Karpas-422 (cell line): ENCODE results near the gene ILK. TPM values are rescaled to one million over a fixed set of nuclear protein-coding genes. Genes with fewer than 3 reads are reported as not detected.

ENCODE experiments used
- DNase-seq: peaks from one replicate; pipeline ENCODE4 v3.0.0-alpha.2; 2015
- H2AFZ ChIP-seq: fragments of 200-600 bp; sonication (generic); 2 replicates; pipeline ENCODE4 v1.6.1; 2014; ENCODE audit warnings: antibody characterized with exemption, low read length, mixed read lengths
- H3K27ac ChIP-seq: fragments of 200-600 bp; sonication (generic); 2 replicates; pipeline ENCODE4 v1.5.1; 2014; ENCODE audit warnings: mild to moderate bottlenecking, low read length, moderate library complexity
- H3K27me3 ChIP-seq: fragments of 200-600 bp; sonication (generic); 2 replicates; pipeline ENCODE4 v1.6.1; 2014; ENCODE audit warnings: low read length, mixed read lengths
- H3K36me3 ChIP-seq: fragments of 200-600 bp; sonication (generic); 2 replicates; pipeline ENCODE4 v1.6.1; 2014; ENCODE audit warnings: low read length, mixed read lengths; ENCODE audit not compliant: insufficient read depth
- H3K4me1 ChIP-seq: fragments of 200-600 bp; sonication (generic); 2 replicates; pipeline ENCODE4 v1.6.1; 2014; ENCODE audit warnings: mild to moderate bottlenecking, low read length, mixed read lengths
- H3K4me2 ChIP-seq: fragments of 200-600 bp; sonication (generic); 2 replicates; pipeline ENCODE4 v1.6.1; 2014; ENCODE audit warnings: low read length, low read depth, mild to moderate bottlenecking; ENCODE audit not compliant: poor library complexity, severe bottlenecking
- H3K4me3 ChIP-seq: fragments of 200-600 bp; sonication (generic); 2 replicates; pipeline ENCODE4 v1.5.1; 2014; ENCODE audit warnings: mild to moderate bottlenecking, antibody characterized with exemption, low read length, mixed read lengths
- H3K79me2 ChIP-seq: fragments of 200-600 bp; sonication (generic); 2 replicates; pipeline ENCODE4 v1.6.1; 2014; ENCODE audit warnings: mild to moderate bottlenecking, low read length, mixed read lengths
- H3K9ac ChIP-seq: fragments of 200-600 bp; sonication (generic); 2 replicates; pipeline ENCODE4 v1.6.0; 2014; ENCODE audit warnings: low read length
- H3K9me2 ChIP-seq: fragments of 200-600 bp; sonication (generic), shearing (Covaris generic); replicated peaks from 2 replicates; pipeline ENCODE4 v1.6.0; 2014; ENCODE audit warnings: mild to moderate bottlenecking, low read length, moderate library complexity; ENCODE audit not compliant: insufficient read depth
- H3K9me3 ChIP-seq: fragments of 300-700, 200-600 bp; sonication (generic); 2 replicates; pipeline ENCODE4 v1.6.1; 2014; ENCODE audit warnings: low read length, mixed read lengths
- H4K20me1 ChIP-seq: fragments of 200-600 bp; sonication (generic); 2 replicates; pipeline ENCODE4 v1.6.1; 2014; ENCODE audit warnings: mild to moderate bottlenecking, antibody characterized with exemption, low read length, low read depth; ENCODE audit not compliant: insufficient read depth
- total RNA-seq: library from RNA; depleted of rRNA; stranded (reverse); fragments of >200 nt; shearing (Covaris generic); gene quantifications from 2 replicates; pipeline ENCODE4 v1.2.3, GENCODE V29; 2014; ENCODE audit warnings: low replicate concordance; rRNA removed

Gene ILK
- total RNA-seq = 48.6 and 65.6 TPM in 2 replicates

GRCh38 chr11:6603287-6604080 is at the start of gene ILK, which contains the start of gene RRP8:
Gene ILK, plus strand, starts transcription at chr11:6603774. Its CDS starts 498 bp downstream, at chr11:6604272.
Gene RRP8, minus strand, starts transcription at chr11:6603616. Its CDS starts 114 bp downstream, at chr11:6603502.
- H3K27ac ChIP-seq = peak within 1 kb of the TSS; percentile 57
- peak within 1 kb of the TSS; percentile 96 for H3K4me2 ChIP-seq
- H3K27me3 ChIP-seq = no peaks in the 10 kb centered on the region
- peaks cover 93% of the 10 kb centered on the region for H3K79me2 ChIP-seq
- peak; percentile 96 for DNase-seq
- H3K4me3 ChIP-seq = peak within 1 kb of the TSS; percentile 96
- peak within 1 kb of the TSS; percentile 85 for H2AFZ ChIP-seq
- peaks cover 50% of the 10 kb centered on the region for H3K4me1 ChIP-seq
- H3K36me3 ChIP-seq = peaks cover 28% of the 10 kb centered on the region
- H3K9ac ChIP-seq = peak within 1 kb of the TSS; percentile 90
- H4K20me1 ChIP-seq = peaks cover 19% of the 10 kb centered on the region; the same call in 1 of the 2 replicates
- H3K9me2 ChIP-seq = no peaks in the 10 kb centered on the region
- H3K9me3 ChIP-seq = no peaks in the 10 kb centered on the region

GRCh38 chr11:6554828-6555706 is 48.5 kb upstream of the ILK start:
- H3K9me2 ChIP-seq = no peaks in the 10 kb centered on the region
- no peak overlapping the region for H3K9ac ChIP-seq
- H3K36me3 ChIP-seq = no peaks in the 10 kb centered on the region
- no peaks in the 10 kb centered on the region for H4K20me1 ChIP-seq
- no peak overlapping the region for H2AFZ ChIP-seq
- H3K4me1 ChIP-seq = no peaks in the 10 kb centered on the region
- H3K4me3 ChIP-seq = no peak overlapping the region
- H3K4me2 ChIP-seq = no peak overlapping the region
- no peak for DNase-seq
- H3K9me3 ChIP-seq = no peaks in the 10 kb centered on the region
- H3K79me2 ChIP-seq = no peaks in the 10 kb centered on the region; the same call in 1 of the 2 replicates
- H3K27me3 ChIP-seq = no peaks in the 10 kb centered on the region
- no peak overlapping the region for H3K27ac ChIP-seq

- Histone ChIP-seq H2AFZ (no peak overlapping the region), H3K9ac (no peak overlapping the region), H3K27me3 (no peaks in the 10 kb centered on the region), H3K9me2 (no peaks in the 10 kb centered on the region), H3K9me3 (no peaks in the 10 kb centered on the region), H3K79me2 (no peaks in the 10 kb centered on the region), H3K4me1 (no peaks in the 10 kb centered on the region), H3K4me2 (no peak overlapping the region), H3K36me3 (no peaks in the 10 kb centered on the region), H3K4me3 (no peak overlapping the region), H4K20me1 (no peaks in the 10 kb centered on the region), H3K27ac (no peak overlapping the region)
- DNase-seq = no peak
Observed at GRCh38 chr11:6556139-6556949, 47.2 kb upstream of the ILK start.

- Histone ChIP-seq H3K9ac (no peak overlapping the region), H3K36me3 (no peaks in the 10 kb centered on the region)
- no peak for DNase-seq
Observed at GRCh38 chr11:6557063-6557462, 46.5 kb upstream of the ILK start.

GRCh38 chr11:6557761-6558674 is 45.6 kb upstream of the ILK start:
- Histone ChIP-seq H3K4me1 (no peaks in the 10 kb centered on the region), H4K20me1 (no peaks in the 10 kb centered on the region), H3K9me3 (no peaks in the 10 kb centered on the region), H3K27ac (no peak overlapping the region), H3K9ac (no peak overlapping the region), H2AFZ (no peak overlapping the region), H3K79me2 (no peaks in the 10 kb centered on the region), H3K27me3 (no peaks in the 10 kb centered on the region), H3K9me2 (no peaks in the 10 kb centered on the region), H3K36me3 (no peaks in the 10 kb centered on the region), H3K4me3 (no peak overlapping the region), H3K4me2 (no peak overlapping the region)
- DNase-seq = no peak

More at GRCh38 chr11:6557063-6557462, 46.5 kb upstream of the ILK start:
- H3K9me3 ChIP-seq = no peaks in the 10 kb centered on the region
- H4K20me1 ChIP-seq = no peaks in the 10 kb centered on the region
- H3K4me3 ChIP-seq = no peak overlapping the region
- H3K9me2 ChIP-seq = no peaks in the 10 kb centered on the region
- H3K4me1 ChIP-seq = no peaks in the 10 kb centered on the region
- no peak overlapping the region for H3K4me2 ChIP-seq
- H3K27me3 ChIP-seq = no peaks in the 10 kb centered on the region
- H3K79me2 ChIP-seq = no peaks in the 10 kb centered on the region
- H3K27ac ChIP-seq = no peak overlapping the region
- H2AFZ ChIP-seq = no peak overlapping the region

- H3K9me2 ChIP-seq = no peaks in the 10 kb centered on the region
- no peaks in the 10 kb centered on the region for H3K36me3 ChIP-seq
- no peaks in the 10 kb centered on the region for H3K27me3 ChIP-seq
- no peak for DNase-seq
- no peaks in the 10 kb centered on the region for H3K4me1 ChIP-seq
- no peaks in the 10 kb centered on the region for H3K79me2 ChIP-seq
- H4K20me1 ChIP-seq = no peaks in the 10 kb centered on the region
- H3K4me3 ChIP-seq = no peak overlapping the region
- H3K9me3 ChIP-seq = no peaks in the 10 kb centered on the region
- no peak overlapping the region for H3K9ac ChIP-seq
- no peak overlapping the region for H3K4me2 ChIP-seq
- no peak overlapping the region for H2AFZ ChIP-seq
- H3K27ac ChIP-seq = no peak overlapping the region
Observed at GRCh38 chr11:6559369-6559768, 44.2 kb upstream of the ILK start.

GRCh38 chr11:6561288-6561687 is 42.3 kb upstream of the ILK start:
- no peak for DNase-seq
- no peaks in the 10 kb centered on the region for H3K27me3 ChIP-seq
- H3K9ac ChIP-seq = no peak overlapping the region
- H3K36me3 ChIP-seq = no peaks in the 10 kb centered on the region
- H3K4me1 ChIP-seq = no peaks in the 10 kb centered on the region
- no peaks in the 10 kb centered on the region for H3K9me2 ChIP-seq
- no peak overlapping the region for H2AFZ ChIP-seq
- no peak overlapping the region for H3K4me3 ChIP-seq
- H3K4me2 ChIP-seq = no peak overlapping the region
- no peaks in the 10 kb centered on the region for H4K20me1 ChIP-seq
- no peak overlapping the region for H3K27ac ChIP-seq
- H3K79me2 ChIP-seq = no peaks in the 10 kb centered on the region
- H3K9me3 ChIP-seq = no peaks in the 10 kb centered on the region
